NCI-H446 treated with DMSO at 0.1 percent for 48 hours (cell line): Measurements from ENCODE around the gene HCRT.

Source experiments
- DNase-seq: peaks from one replicate; lab custom pipeline; 2025; lab: John Stamatoyannopoulos, UW

The HCRT gene

GRCh38 chr17:42138749-42139492 lies 46.3 kb downstream of the HCRT start:
- no peak for DNase-seq

DNA sequence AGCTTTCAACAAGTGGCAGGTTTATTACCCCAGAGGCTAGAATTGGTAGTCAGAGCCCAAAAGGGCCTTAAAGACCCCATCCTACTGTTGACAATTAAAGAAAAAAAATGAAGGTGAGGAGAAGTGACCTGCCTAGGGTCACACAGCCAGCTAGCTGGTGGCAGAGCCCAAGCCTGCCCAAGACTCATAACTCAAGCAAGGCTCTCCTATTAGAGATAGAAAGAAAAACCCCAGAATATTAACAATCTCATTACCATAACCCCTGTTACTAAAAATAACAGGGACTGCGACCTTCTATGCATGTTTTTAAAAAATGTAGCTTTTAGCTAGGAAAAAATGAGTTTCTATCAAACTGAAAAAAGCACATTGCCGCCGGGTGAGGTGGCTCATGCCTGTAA lies 48.6 kb downstream of the HCRT start:
- no peak for DNase-seq

- no peak for DNase-seq
Measured at GRCh38 chr17:42135664-42136653, 49.3 kb downstream of the HCRT start.

GRCh38 chr17:42135151-42135550 lies 50.1 kb downstream of the HCRT start:
- DNase-seq = no peak
